GM12891 (cell line): ENCODE measurements around the gene ST14.

Source experiments
- POLR2A ChIP-seq: IDR thresholded peaks from 2 replicates; pipeline ENCODE4 v1.6.1; 2011; ENCODE audit warnings: low read depth, low read length, control low read depth
- POLR2AphosphoS5 ChIP-seq: IDR thresholded peaks from 2 replicates; pipeline ENCODE4 v1.6.1; 2011; ENCODE audit warnings: low read depth, low read length, control low read depth
- SPI1 ChIP-seq: IDR thresholded peaks from 2 replicates; pipeline ENCODE4 v1.6.1; 2011; ENCODE audit warnings: low read depth, low read length, control low read depth
- TAF1 ChIP-seq: IDR thresholded peaks from 2 replicates; pipeline ENCODE4 v1.6.1; 2011; ENCODE audit warnings: low read depth, low read length, control low read depth

GRCh38 chr11:130150790-130151189 is 8.8 kb upstream of the ST14 start:
- TF ChIP-seq TAF1 (no peak), POLR2A (no peak), POLR2AphosphoS5 (no peak), SPI1 (no peak)
